ENCODE measurements around the gene GARNL3.

GARNL3 gene

GRCh38 chr9:127233989-127234388, 30.6 kb upstream of the GARNL3 start:
- H3K27me3 ChIP-seq (ENCODE audit: control insufficient read depth, insufficient read depth, low read length) = no peaks in the 10 kb centered on the region
- H3K9ac ChIP-seq = no peak overlapping the region
- peaks cover 6% of the 10 kb centered on the region for H3K4me1 ChIP-seq
- no peaks in the 10 kb centered on the region for H3K9me3 ChIP-seq (ENCODE audit: control insufficient read depth, low read length)
- no peak for TF ChIP-seq CTCF (IDR thresholded peaks at IDR 0.05)
- no peak overlapping the region for H2AFZ ChIP-seq
- no peak overlapping the region for H3K4me3 ChIP-seq (ENCODE audit: low read depth, low read length)
- H3K27ac ChIP-seq = peak overlapping the region; percentile 60
- no peaks in the 10 kb centered on the region for H3K36me3 ChIP-seq (ENCODE audit: control insufficient read depth, insufficient read depth, low read length)
- H3K4me2 ChIP-seq (ENCODE audit: low read length) = peak overlapping the region; percentile 39
- no peaks in the 10 kb centered on the region for H3K79me2 ChIP-seq

- Histone ChIP-seq H3K27ac (no peak overlapping the region), H3K27me3 (ENCODE audit: control insufficient read depth, insufficient read depth, low read length) (no peaks in the 10 kb centered on the region), H3K4me1 (peaks cover 10% of the 10 kb centered on the region), H3K79me2 (no peaks in the 10 kb centered on the region), H3K4me3 (ENCODE audit: low read depth, low read length) (no peak overlapping the region), H3K4me2 (ENCODE audit: low read length) (no peak overlapping the region), H3K9me3 (ENCODE audit: control insufficient read depth, low read length) (no peaks in the 10 kb centered on the region), H3K9ac (no peak overlapping the region), H3K36me3 (ENCODE audit: control insufficient read depth, insufficient read depth, low read length) (no peaks in the 10 kb centered on the region), H2AFZ (no peak overlapping the region)
- TF ChIP-seq CTCF (IDR thresholded peaks at IDR 0.05) = no peak
These were observed 26.8 kb upstream of the GARNL3 start for GRCh38 chr9:127237801-127238200.

- TF ChIP-seq CTCF (IDR thresholded peaks at IDR 0.05) = no peak
- H3K27ac ChIP-seq = peak overlapping the region; percentile 47
These were observed 23.2 kb upstream of the GARNL3 start for GRCh38 chr9:127241354-127241753.

GRCh38 chr9:127244609-127245601, 19.7 kb upstream of the GARNL3 start:
- no peaks in the 10 kb centered on the region for H3K27me3 ChIP-seq (ENCODE audit: control insufficient read depth, insufficient read depth, low read length)
- TF ChIP-seq CTCF (IDR thresholded peaks at IDR 0.05) = no peak
- peaks cover 13% of the 10 kb centered on the region for H3K79me2 ChIP-seq
- H3K9ac ChIP-seq = no peak overlapping the region
- H3K4me2 ChIP-seq (ENCODE audit: low read length) = peak overlapping the region; percentile 62
- H3K4me3 ChIP-seq (ENCODE audit: low read depth, low read length) = peak overlapping the region; percentile 52
- no peaks in the 10 kb centered on the region for H3K36me3 ChIP-seq (ENCODE audit: control insufficient read depth, insufficient read depth, low read length)
- H2AFZ ChIP-seq = peak overlapping the region; percentile 66
- H3K4me1 ChIP-seq = peaks cover 7% of the 10 kb centered on the region
- H3K9me3 ChIP-seq (ENCODE audit: control insufficient read depth, low read length) = no peaks in the 10 kb centered on the region
- H3K27ac ChIP-seq = peak overlapping the region; percentile 33

More at GRCh38 chr9:127241354-127241753, 23.2 kb upstream of the GARNL3 start:
- no peak overlapping the region for H3K4me3 ChIP-seq (ENCODE audit: low read depth, low read length)
- peaks cover 7% of the 10 kb centered on the region for H3K4me1 ChIP-seq
- peaks cover 4% of the 10 kb centered on the region for H3K79me2 ChIP-seq
- no peaks in the 10 kb centered on the region for H3K27me3 ChIP-seq (ENCODE audit: control insufficient read depth, insufficient read depth, low read length)
- H3K9ac ChIP-seq = no peak overlapping the region
- no peaks in the 10 kb centered on the region for H3K36me3 ChIP-seq (ENCODE audit: control insufficient read depth, insufficient read depth, low read length)
- H3K9me3 ChIP-seq (ENCODE audit: control insufficient read depth, low read length) = no peaks in the 10 kb centered on the region
- H3K4me2 ChIP-seq (ENCODE audit: low read length) = peak overlapping the region; percentile 34
- no peak overlapping the region for H2AFZ ChIP-seq

Measured in parathyroid adenoma (tissue), 2 donors.